ENCODE data around the gene LCN10.
"Not testable (repeated sequence)": the region's sequence is repeated elsewhere in the genome, so short reads cannot be mapped to it uniquely, and the experiment has no call there.

LCN10 gene

GRCh38 chr9:136722093-136722968 is 20.4 kb downstream of the LCN10 start:
- no peak for FAIRE-seq
- DNase-seq (ENCODE audit: insufficient read length, low spot score), result no peak

- FAIRE-seq (no peak), DNase-seq (ENCODE audit: insufficient read length, low spot score) (no peak)
Observed at GRCh38 chr9:136721339-136722092, 21.2 kb downstream of the LCN10 start.

GRCh38 chr9:136720898-136721338 is 21.8 kb downstream of the LCN10 start:
- DNase-seq (ENCODE audit: insufficient read length, low spot score), result no peak
- FAIRE-seq, result no peak

GRCh38 chr9:136720251-136720897 is 22.4 kb downstream of the LCN10 start:
- DNase-seq (ENCODE audit: insufficient read length, low spot score), result no peak
- FAIRE-seq, result no peak

- FAIRE-seq (no peak), DNase-seq (ENCODE audit: insufficient read length, low spot score) (no peak)
Observed at GRCh38 chr9:136719195-136719880, 23.4 kb downstream of the LCN10 start.

GRCh38 chr9:136718345-136719194 is 24.2 kb downstream of the LCN10 start:
- DNase-seq (ENCODE audit: insufficient read length, low spot score), result no peak
- FAIRE-seq, result no peak

- FAIRE-seq (no peak), DNase-seq (ENCODE audit: insufficient read length, low spot score) (no peak)
Observed at GRCh38 chr9:136717399-136717798, 25.3 kb downstream of the LCN10 start.

- FAIRE-seq (no peak), DNase-seq (ENCODE audit: insufficient read length, low spot score) (no peak)
Observed at GRCh38 chr9:136714893-136715274, 27.9 kb downstream of the LCN10 start.

- FAIRE-seq, result no peak
- DNase-seq (ENCODE audit: insufficient read length, low spot score), result no peak
Observed at GRCh38 chr9:136714096-136714892, 28.4 kb downstream of the LCN10 start.

GRCh38 chr9:136713550-136713949 is 29.2 kb downstream of the LCN10 start:
- FAIRE-seq (no peak), DNase-seq (ENCODE audit: insufficient read length, low spot score) (no peak)

- DNase-seq (ENCODE audit: insufficient read length, low spot score) (no peak), FAIRE-seq (no peak)
Observed at GRCh38 chr9:136712690-136713544, 29.8 kb downstream of the LCN10 start.

GRCh38 chr9:136711751-136712689 is 30.7 kb downstream of the LCN10 start, which contains the start of gene DIPK1B:
Gene DIPK1B (plus strand): TSS chr9:136712572. CDS start chr9:136712666, 94 bp downstream.
- FAIRE-seq (no peak), DNase-seq (ENCODE audit: insufficient read length, low spot score) (no peak)

GRCh38 chr9:136711219-136711648 is 31.5 kb downstream of the LCN10 start:
- FAIRE-seq; DNase-seq (ENCODE audit: insufficient read length, low spot score): not testable (repeated sequence)

- FAIRE-seq (no peak), DNase-seq (ENCODE audit: insufficient read length, low spot score) (no peak)
Observed at GRCh38 chr9:136710543-136710942, 32.2 kb downstream of the LCN10 start.

- no peak for DNase-seq (ENCODE audit: insufficient read length, low spot score)
- no peak for FAIRE-seq
Observed at GRCh38 chr9:136709454-136710109, 33.2 kb downstream of the LCN10 start.

- no peak for FAIRE-seq
- no peak for DNase-seq (ENCODE audit: insufficient read length, low spot score)
Observed at GRCh38 chr9:136707849-136708517, 34.8 kb downstream of the LCN10 start.
